ENCODE data around the gene ANAPC2.

The ANAPC2 gene

DNA sequence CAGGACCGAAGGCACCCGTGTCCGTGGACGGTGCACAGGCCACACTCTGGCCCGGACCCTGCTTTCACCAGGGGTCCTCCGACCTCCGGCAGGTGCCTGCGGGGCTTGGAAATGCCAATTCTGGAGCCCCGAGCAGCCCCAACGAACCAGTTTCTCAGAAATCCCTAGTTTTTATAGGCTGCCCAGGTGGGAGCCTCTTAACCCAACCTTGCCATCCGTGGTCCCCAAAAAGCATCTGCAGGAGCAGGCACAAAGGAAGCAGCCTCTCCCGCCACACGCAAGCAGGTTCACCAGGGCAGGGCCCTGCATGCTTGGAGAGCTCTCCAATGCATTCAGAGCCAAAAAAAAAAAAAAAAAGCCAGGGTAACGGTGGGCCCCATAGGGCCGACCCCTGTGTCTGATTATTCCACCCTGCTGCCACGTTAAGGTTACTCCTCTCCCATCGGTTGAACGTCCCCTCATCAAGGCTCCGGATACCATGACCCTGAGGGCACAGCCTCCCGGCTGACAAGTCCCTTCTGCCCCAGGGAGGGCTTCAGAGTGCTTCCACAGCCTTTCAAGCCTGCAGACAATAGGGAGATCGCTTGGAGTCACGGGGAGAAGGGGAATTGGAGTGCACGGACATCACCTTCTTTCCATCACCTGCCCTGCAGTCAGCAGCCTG lies 13.0 kb upstream of the ANAPC2 start:
- TF ChIP-seq, protein P1, sequence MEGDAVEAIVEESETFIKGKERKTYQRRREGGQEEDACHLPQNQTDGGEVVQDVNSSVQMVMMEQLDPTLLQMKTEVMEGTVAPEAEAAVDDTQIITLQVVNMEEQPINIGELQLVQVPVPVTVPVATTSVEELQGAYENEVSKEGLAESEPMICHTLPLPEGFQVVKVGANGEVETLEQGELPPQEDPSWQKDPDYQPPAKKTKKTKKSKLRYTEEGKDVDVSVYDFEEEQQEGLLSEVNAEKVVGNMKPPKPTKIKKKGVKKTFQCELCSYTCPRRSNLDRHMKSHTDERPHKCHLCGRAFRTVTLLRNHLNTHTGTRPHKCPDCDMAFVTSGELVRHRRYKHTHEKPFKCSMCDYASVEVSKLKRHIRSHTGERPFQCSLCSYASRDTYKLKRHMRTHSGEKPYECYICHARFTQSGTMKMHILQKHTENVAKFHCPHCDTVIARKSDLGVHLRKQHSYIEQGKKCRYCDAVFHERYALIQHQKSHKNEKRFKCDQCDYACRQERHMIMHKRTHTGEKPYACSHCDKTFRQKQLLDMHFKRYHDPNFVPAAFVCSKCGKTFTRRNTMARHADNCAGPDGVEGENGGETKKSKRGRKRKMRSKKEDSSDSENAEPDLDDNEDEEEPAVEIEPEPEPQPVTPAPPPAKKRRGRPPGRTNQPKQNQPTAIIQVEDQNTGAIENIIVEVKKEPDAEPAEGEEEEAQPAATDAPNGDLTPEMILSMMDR (IDR thresholded peaks at IDR 0.05; ENCODE audit: low read depth, low read length, missing control alignments), result no peak
- in situ Hi-C loops (cut with HindIII; ENCODE audit: low sequenced_read_pairs), result no loop called here
- no peak for DNase-seq (ENCODE audit: low read depth)
- peak overlapping the region; percentile 62 for H3K4me3 ChIP-seq (ENCODE audit: low read depth, low read length)

DNA sequence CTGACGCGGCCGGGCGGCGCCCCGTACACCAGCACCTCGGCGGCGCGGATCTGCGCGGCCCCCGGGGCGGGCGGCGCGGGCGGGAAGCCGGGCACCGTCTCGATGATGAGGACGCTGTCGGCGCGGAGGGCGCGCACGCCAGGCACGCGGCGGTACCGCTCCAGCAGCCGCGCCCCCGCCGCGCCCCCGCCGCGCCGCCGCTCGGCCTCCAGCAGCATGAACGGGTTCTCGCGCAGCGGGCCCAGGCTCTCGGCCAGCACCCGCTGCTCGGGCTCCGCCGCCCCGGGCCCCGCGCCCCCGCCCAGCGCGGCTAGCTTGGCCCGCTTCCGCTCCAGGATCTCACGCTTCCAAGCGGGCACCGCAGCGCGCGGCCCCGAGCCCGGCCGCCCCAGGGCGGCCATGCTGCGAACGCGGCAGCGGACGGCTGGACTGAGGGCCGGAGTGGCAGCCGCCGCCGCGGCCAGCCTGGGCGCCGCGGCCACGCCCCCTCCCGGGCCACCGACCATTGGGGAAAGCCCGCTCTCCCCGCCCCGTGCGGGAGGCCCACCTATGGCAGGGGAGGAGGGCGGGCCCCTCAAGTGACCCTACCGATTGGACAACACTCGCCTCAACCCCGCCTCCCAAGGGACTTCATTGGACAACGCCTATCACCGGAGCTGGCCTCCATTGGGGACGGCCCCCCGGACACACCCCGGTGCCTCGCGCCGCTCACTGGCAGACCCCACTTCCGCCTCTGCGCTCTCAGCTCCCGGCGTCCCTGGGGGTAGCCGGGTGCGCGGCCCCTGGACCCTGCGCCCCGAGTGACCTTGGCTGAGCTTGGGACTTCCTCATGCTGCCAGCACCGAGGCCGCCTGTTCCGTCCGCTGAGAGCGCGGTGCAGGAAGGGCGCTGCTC lies 12.2 kb upstream of the ANAPC2 start, which contains the start of gene TPRN:
Gene TPRN, minus strand, starts transcription at position 431 of the 894 bp plus-strand sequence. Its CDS starts 30 bp downstream, at position 401.
- in situ Hi-C loops (cut with HindIII; ENCODE audit: low sequenced_read_pairs), result no loop called here
- H3K4me3 ChIP-seq (ENCODE audit: low read depth, low read length), result peak within 1 kb of the TSS; percentile 62
- TF ChIP-seq, protein P1 (IDR thresholded peaks at IDR 0.05; ENCODE audit: low read depth, low read length, missing control alignments), result no peak
- DNase-seq (ENCODE audit: low read depth), result peak; percentile 97

DNA sequence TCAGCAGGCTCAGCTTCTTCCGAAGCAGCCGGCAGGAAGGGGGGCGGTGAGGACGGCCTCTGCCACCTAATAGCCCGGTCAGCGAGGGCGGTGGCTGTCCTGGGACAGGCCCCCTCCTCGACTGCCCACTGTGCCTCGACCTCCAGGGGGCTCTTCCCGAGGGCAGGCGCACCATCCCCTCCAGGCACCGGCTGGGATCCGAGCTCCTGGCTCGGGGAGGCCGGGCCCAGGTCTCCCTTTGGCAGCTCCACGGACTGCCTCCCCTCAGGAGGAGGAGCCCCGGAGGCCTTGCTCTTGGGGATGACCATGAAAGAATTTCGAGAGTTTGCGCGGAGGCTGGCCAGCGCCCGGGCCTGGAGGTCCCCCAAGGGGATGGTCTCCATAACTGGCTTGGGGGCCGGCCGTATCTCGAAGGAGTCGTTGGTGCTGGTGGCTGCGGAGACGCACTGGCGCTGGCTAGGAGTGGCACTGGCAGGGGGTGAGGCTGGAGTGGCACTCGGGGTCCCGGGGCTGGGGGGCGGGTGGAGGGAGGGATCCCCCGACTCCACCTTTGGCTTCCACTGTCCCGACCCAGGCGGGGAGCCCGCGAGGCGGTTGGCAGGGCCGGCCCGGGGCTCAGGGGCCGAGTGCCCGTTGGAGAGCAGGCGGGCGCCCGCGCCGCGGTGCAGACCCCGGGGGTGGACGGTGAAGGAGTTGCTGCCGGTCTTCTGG lies 11.2 kb upstream of the ANAPC2 start:
- in situ Hi-C loops (cut with HindIII; ENCODE audit: low sequenced_read_pairs), result no loop called here
- TF ChIP-seq, protein P1 (IDR thresholded peaks at IDR 0.05; ENCODE audit: low read depth, low read length, missing control alignments), result no peak
- H3K4me3 ChIP-seq (ENCODE audit: low read depth, low read length), result peak overlapping the region; percentile 41
- no peak for DNase-seq (ENCODE audit: low read depth)

DNA sequence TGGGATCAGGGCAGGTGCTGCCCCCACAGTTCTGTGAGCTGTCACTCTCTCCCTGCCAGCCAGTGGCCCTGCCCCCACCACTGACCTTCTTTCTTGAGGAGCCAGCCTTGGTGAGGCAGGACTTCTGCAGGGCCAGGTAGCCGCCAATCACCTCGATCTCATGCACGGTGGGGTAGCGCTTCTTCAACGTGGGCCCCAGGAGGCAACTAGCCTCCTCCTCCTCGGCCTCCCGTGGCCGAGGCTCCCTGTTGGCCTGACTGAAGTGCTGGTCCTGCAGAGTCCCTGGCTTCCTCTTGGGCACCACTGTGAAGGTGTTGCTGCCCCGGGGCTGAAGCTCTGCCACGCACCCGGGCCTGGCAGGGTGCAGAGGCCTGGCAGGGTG lies 10.5 kb upstream of the ANAPC2 start:
- no peak for DNase-seq (ENCODE audit: low read depth)
- TF ChIP-seq, protein P1 (IDR thresholded peaks at IDR 0.05; ENCODE audit: low read depth, low read length, missing control alignments), result no peak
- H3K4me3 ChIP-seq (ENCODE audit: low read depth, low read length), result peak overlapping the region; percentile 41
- in situ Hi-C loops (cut with HindIII; ENCODE audit: low sequenced_read_pairs), result no loop called here

DNA sequence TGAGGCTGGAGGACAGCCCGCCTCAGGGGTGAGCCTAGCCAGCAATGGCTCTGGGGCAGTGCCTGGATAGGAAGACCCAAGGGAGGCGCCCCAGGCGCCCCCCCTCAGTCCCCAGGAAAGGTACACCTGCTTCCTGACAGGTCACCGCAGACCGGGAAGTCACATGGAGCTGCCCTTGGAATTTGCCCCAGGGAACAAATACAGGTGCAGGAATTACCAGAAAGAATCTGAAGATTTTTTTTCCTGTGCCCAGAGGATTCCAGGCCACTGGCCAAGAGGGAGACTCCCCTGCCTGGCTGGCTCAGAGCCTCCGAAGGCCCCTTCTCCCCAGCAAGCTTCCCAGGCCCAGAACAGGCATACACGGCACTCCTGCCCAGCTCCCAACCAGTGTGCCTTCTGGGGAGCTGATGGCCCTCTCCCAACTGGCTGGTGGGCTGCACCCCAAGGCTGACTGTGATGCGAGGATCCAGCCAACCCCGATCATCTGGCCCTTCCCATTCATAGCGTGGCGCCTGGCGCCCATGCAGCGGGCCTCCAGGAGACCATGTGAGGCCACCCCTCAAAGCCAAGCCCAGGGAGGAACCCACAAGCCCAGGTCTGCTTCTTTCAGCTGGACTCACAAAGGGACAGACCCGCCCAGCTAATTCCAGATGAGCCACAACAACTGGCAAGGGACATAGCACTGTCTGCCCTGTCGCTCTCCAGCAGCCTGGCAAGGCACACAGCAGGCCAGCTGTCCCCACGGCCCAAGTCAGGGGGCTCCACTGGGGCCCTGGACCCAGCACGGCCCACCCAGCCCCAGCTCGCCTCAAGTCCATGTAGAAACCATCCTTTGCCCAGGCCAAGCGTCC lies 9.9 kb upstream of the ANAPC2 start:
- no peak overlapping the region for H3K4me3 ChIP-seq (ENCODE audit: low read depth, low read length)
- TF ChIP-seq, protein P1 (IDR thresholded peaks at IDR 0.05; ENCODE audit: low read depth, low read length, missing control alignments), result no peak
- in situ Hi-C loops (cut with HindIII; ENCODE audit: low sequenced_read_pairs), result no loop called here
- no peak for DNase-seq (ENCODE audit: low read depth)
